ENCODE data around the gene NXN. TPM values are rescaled to one million over a fixed set of nuclear protein-coding genes. Genes with fewer than 3 reads are reported as not detected.
A peak's percentile ranks its signal among the peaks of the same experiment; 100 is the strongest.

The NXN gene
- polyA plus RNA-seq, 3 donors, result not detected

DNA sequence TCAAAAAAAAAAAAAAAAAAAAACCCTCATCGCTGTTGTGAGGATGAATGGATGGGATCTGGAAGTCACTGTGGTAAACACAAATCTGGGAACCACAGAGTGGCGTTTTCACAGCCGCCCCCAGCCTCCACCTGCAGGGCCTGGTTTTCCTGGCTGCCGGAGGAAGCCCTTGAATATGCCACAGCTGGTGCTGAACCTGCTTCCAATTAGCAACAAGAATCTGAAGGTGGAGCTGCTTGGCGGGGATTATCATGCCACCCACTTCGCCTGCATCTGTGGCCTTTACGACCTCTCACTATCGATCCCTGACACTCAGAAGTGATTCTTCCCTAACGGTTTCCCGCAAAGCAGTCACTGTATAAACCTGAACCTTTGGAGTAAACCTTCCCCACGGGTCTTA is 181.3 kb downstream of the NXN start:
- Mint-ChIP-seq H3K9me3 (peaks cover 0 to 3% (median 0%) of the 10 kb centered on the region in 7 donors), H3K27ac (no peak overlapping the region), H3K36me3 (peaks cover 2 to 3% of the 10 kb centered on the region in 2 donors), H3K4me1 (peaks cover 7% of the 10 kb centered on the region), H3K4me3 (no peak overlapping the region), H3K27me3 (ENCODE audit: low read depth in 3 of 3) (peaks cover 4 to 13% (median 7%) of the 10 kb centered on the region in 3 donors)
- 69% methylated on average over 9 of the region's 11 CpGs for WGBS (ENCODE audit: insufficient coverage)
- Histone ChIP-seq H3K27me3 (ENCODE audit: control insufficient read depth in 2 of 2, insufficient read depth in 2 of 2, low read length in 2 of 2) (no peaks in the 10 kb centered on the region), H4K20me1 (ENCODE audit: insufficient read depth, low read length) (no peaks in the 10 kb centered on the region), H2AFZ (ENCODE audit: insufficient read depth, low read depth, low read length, poor library complexity, severe bottlenecking) (no peak overlapping the region), H3K79me2 (ENCODE audit: insufficient read depth, low read length) (no peaks in the 10 kb centered on the region), H3K36me3 (replicated peaks in 1 of 2; ENCODE audit: control insufficient read depth in 1 of 2, insufficient read depth in 2 of 2, low read length in 2 of 2) (no peaks in the 10 kb centered on the region), H3K4me1 (ENCODE audit: control insufficient read depth in 1 of 2, insufficient read depth in 2 of 2, low read length in 2 of 2) (no peaks in the 10 kb centered on the region), H3K4me2 (replicated peaks; ENCODE audit: extremely low read depth, low read length, poor library complexity, severe bottlenecking) (no peak overlapping the region), H3K27ac (ENCODE audit: low read depth in 1 of 2, low read length in 2 of 2) (no peak overlapping the region), H3K9ac (ENCODE audit: insufficient read depth, low read length, poor library complexity, severe bottlenecking) (no peak overlapping the region), H3K4me3 (replicated peaks in 1 of 3; ENCODE audit: low read depth in 2 of 3, low read length in 3 of 3) (no peak overlapping the region), H3K9me3 (replicated peaks in 1 of 2; ENCODE audit: control insufficient read depth in 1 of 2, insufficient read depth in 1 of 2, low read length in 2 of 2) (no peaks in the 10 kb centered on the region)
- no peak for DNase-seq
- TF ChIP-seq, protein P1, sequence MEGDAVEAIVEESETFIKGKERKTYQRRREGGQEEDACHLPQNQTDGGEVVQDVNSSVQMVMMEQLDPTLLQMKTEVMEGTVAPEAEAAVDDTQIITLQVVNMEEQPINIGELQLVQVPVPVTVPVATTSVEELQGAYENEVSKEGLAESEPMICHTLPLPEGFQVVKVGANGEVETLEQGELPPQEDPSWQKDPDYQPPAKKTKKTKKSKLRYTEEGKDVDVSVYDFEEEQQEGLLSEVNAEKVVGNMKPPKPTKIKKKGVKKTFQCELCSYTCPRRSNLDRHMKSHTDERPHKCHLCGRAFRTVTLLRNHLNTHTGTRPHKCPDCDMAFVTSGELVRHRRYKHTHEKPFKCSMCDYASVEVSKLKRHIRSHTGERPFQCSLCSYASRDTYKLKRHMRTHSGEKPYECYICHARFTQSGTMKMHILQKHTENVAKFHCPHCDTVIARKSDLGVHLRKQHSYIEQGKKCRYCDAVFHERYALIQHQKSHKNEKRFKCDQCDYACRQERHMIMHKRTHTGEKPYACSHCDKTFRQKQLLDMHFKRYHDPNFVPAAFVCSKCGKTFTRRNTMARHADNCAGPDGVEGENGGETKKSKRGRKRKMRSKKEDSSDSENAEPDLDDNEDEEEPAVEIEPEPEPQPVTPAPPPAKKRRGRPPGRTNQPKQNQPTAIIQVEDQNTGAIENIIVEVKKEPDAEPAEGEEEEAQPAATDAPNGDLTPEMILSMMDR (IDR thresholded peaks at IDR 0.05), result no peak
- intact Hi-C loops (cut with micrococcal nuclease), result loop anchor here (5.0 kb wide), 2 partner anchors 184 to 199 kb away; partner anchors contain the start of gene TIMM22 (in 1 of the 2)

DNA sequence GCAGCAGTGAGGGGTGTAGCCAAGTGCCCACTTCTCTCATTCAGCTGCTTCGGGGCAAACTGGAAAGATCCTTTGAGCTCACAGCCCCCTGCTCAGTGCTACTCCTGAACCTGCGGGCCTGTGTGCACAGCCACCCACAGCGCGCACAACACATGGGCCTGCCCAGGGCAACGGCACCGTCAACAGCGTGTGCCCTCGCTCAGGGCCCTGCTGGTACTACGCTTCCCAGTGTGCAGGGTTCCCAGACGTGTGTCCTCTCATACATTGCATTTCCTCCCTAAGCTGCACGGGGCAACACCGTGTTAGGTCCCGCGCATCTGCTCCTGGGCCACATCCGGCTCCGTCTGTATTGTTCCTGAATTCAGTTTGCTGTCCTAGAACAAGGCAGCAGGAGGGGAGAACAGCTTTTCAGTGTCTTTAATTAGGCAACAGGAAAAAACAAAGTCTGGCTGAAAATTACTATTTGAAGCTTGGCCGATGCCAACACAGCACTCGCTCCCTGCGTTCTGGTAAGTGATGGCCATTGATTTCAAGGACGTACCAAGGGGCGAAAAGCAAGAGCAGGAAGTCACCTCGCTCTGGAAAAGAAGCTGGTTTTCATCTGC is 182.2 kb downstream of the NXN start:
- intact Hi-C loops (cut with micrococcal nuclease), result loop anchor here (5.0 kb wide), 2 partner anchors 185 to 200 kb away; partner anchors contain the start of gene TIMM22 (in 1 of the 2)
- 88% methylated on average over 22 of the region's 22 CpGs for WGBS (ENCODE audit: insufficient coverage)
- H3K27ac ChIP-seq (ENCODE audit: low read depth in 1 of 2, low read length in 2 of 2), result no peak overlapping the region

More for the DNA sequence above, 182.2 kb downstream of the NXN start:
- Mint-ChIP-seq H3K4me1 (peaks cover 7% of the 10 kb centered on the region), H3K27ac (peak overlapping the region in 1 of 7 donors; percentile 49), H3K4me3 (no peak overlapping the region), H3K27me3 (ENCODE audit: low read depth in 3 of 3) (peaks cover 4 to 10% (median 6%) of the 10 kb centered on the region in 3 donors), H3K9me3 (peaks cover 0 to 3% (median 0%) of the 10 kb centered on the region in 7 donors), H3K36me3 (peaks cover 8 to 10% of the 10 kb centered on the region in 2 donors)
- no peaks in the 10 kb centered on the region for H4K20me1 ChIP-seq (ENCODE audit: insufficient read depth, low read length)
- no peak for DNase-seq
- H3K4me3 ChIP-seq (replicated peaks in 1 of 3; ENCODE audit: low read depth in 2 of 3, low read length in 3 of 3), result no peak overlapping the region
- H3K27me3 ChIP-seq (ENCODE audit: control insufficient read depth in 2 of 2, insufficient read depth in 2 of 2, low read length in 2 of 2), result no peaks in the 10 kb centered on the region
- H3K36me3 ChIP-seq (replicated peaks in 1 of 2; ENCODE audit: control insufficient read depth in 1 of 2, insufficient read depth in 2 of 2, low read length in 2 of 2), result peaks cover 5% of the 10 kb centered on the region in 2 donors
- no peaks in the 10 kb centered on the region for H3K4me1 ChIP-seq (ENCODE audit: control insufficient read depth in 1 of 2, insufficient read depth in 2 of 2, low read length in 2 of 2)
- no peak overlapping the region for H3K9ac ChIP-seq (ENCODE audit: insufficient read depth, low read length, poor library complexity, severe bottlenecking)
- no peak overlapping the region for H2AFZ ChIP-seq (ENCODE audit: insufficient read depth, low read depth, low read length, poor library complexity, severe bottlenecking)
- no peaks in the 10 kb centered on the region for H3K9me3 ChIP-seq (replicated peaks in 1 of 2; ENCODE audit: control insufficient read depth in 1 of 2, insufficient read depth in 1 of 2, low read length in 2 of 2)
- H3K79me2 ChIP-seq (ENCODE audit: insufficient read depth, low read length), result no peaks in the 10 kb centered on the region
- H3K4me2 ChIP-seq (replicated peaks; ENCODE audit: extremely low read depth, low read length, poor library complexity, severe bottlenecking), result no peak overlapping the region
- TF ChIP-seq, protein P1 (IDR thresholded peaks at IDR 0.05), result no peak
